ENCODE measurements around the gene EDN2.

EDN2 gene

GRCh38 chr1:41461790-41462679 is 22.4 kb downstream of the EDN2 start:
- DNase-seq, result no peak

GRCh38 chr1:41456847-41457540 is 27.5 kb downstream of the EDN2 start:
- DNase-seq, result no peak

GRCh38 chr1:41455479-41456332 is 28.8 kb downstream of the EDN2 start:
- DNase-seq, result no peak

- no peak for DNase-seq
These were observed 30.1 kb downstream of the EDN2 start for GRCh38 chr1:41454406-41454805.

GRCh38 chr1:41452704-41453290 is 31.7 kb downstream of the EDN2 start:
- no peak for DNase-seq

GRCh38 chr1:41450747-41451285 is 33.7 kb downstream of the EDN2 start:
- DNase-seq, result no peak

- DNase-seq, result no peak
These were observed 35.1 kb downstream of the EDN2 start for GRCh38 chr1:41449326-41449921.

GRCh38 chr1:41448821-41449220 is 35.7 kb downstream of the EDN2 start:
- DNase-seq, result no peak

GRCh38 chr1:41447995-41448770 is 36.3 kb downstream of the EDN2 start:
- DNase-seq, result no peak

GRCh38 chr1:41446851-41447610 is 37.5 kb downstream of the EDN2 start:
- DNase-seq, result no peak

- DNase-seq, result no peak
These were observed 39.7 kb downstream of the EDN2 start for GRCh38 chr1:41444785-41445184.

- DNase-seq, result peak in 1 of 2 donors; percentile 15
These were observed 40.2 kb downstream of the EDN2 start for GRCh38 chr1:41444246-41444645.

GRCh38 chr1:41442697-41443251 is 41.7 kb downstream of the EDN2 start:
- no peak for DNase-seq

- DNase-seq, result no peak
These were observed 44.0 kb downstream of the EDN2 start for GRCh38 chr1:41440321-41441085.

GRCh38 chr1:41439234-41439633 is 45.2 kb downstream of the EDN2 start:
- DNase-seq, result no peak

GRCh38 chr1:41438711-41439110 is 45.8 kb downstream of the EDN2 start:
- DNase-seq, result no peak

GRCh38 chr1:41437011-41437355 is 47.5 kb downstream of the EDN2 start:
- DNase-seq, result no peak

- no peak for DNase-seq
These were observed 48.0 kb downstream of the EDN2 start for GRCh38 chr1:41436281-41437010.

Measured in stimulated activated CD4-positive, alpha-beta T cell treated with anti-CD3 and anti-CD28 coated beads, Interleukin-2, amount 100 ng/mL, for 48 hours (primary cell).